Embryonic facial prominence (tissue), 1 donor: ENCODE data around the gene MAGT1.
"Not testable (repeated sequence)": the region's sequence is repeated elsewhere in the genome, so short reads cannot be mapped to it uniquely, and the experiment has no call there.

Experiments
- DNase-seq: peaks from one replicate; pipeline ENCODE4 v3.0.0-alpha.2; 2016; ENCODE audit errors: extremely low spot score

MAGT1 gene

DNA sequence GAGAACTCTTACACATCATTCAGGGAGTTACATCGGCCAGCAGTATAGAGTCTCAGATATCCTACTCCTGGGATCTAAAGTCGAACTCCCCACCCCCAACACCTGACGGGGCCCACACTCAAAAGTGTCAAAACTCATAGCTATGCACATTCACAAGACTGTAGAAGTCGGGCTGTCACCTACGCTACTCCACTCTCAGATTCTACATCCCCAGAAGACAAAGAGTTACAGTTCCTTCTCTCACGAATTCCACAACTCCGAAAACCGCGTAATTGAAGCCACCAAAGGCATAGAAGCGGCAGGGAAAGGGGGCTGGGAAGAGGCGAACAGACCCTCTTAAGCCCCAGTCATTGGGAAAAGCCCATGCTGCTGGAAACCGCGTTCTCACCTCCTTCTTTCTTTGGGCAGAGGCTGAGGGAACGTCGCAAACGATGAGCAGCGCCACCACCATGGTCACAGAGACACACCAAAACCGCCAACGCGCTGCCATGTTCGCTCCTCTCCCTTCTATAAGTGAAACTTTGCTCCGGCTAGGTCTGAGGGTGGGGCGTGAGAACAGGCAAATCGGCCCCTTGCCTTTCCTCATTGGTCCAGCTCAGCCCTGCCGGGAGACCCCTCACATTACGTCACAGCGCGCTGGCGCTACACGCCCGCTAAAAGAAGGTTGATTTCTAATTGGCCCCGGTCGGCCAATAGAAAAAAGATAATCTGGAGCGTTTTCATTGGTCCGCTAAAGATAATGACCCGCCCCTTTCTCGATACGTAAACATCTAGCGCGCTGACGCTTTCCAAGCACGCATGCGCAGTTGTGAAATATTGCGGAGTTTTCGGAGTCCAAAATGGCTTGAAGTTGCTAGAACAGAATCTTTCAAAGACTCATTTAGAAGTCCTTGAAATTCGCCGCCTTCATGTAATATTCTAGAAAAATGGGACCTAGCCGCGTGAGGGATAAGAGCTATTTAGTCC, at the start of gene MAGT1:
Gene MAGT1 (minus strand): TSS at position 515 of the 966 bp plus-strand sequence. CDS start 25 bp downstream, at position 490.
- peak; percentile 91 for DNase-seq

DNA sequence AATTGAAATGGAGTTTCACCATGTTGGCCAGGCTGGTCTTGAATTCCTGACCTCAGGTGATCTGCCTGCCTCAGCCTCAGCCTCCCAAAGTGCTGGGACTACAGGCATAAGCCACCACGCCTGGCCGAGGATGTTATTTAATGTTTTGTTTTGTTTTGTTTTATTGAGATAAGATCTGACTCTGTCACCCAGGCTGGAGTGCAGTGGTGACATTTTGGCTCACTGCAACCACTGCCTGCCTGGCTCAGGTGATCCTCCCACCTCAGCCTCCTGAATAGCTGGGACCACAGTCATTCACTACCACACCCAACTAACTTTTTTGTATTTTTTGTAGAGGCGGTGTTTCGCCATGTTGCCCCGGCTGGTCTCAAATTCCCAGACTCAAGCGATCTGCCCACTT, 49.8 kb upstream of the MAGT1 start:
- not testable (repeated sequence) for DNase-seq

DNA sequence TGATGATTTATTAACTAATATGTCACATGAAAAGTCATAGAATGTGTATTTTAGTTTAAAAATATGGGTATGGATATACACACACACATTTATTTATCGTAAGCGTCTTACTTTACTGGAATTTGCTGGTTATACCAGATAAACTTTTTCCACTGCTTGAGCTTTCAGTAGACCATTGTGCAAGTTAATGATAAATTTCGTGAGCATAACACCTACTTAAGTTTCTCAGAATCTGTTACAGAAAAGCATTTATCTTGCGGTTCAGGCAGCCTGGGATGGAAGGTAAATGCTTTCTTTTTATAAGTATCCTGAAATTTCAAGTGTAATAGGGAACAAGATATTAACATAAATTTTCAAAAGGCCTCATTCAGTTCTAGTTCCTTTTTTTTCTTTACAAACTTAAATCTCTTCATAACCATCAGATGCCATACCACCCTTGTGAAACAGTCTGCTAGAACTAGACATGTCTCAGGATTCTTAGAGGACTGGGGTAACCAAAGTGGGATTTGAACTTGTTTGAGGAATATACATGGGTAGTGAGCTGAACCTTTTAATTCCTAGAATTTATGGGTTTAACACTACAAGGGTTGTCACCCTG, 42.9 kb upstream of the MAGT1 start:
- DNase-seq, result no peak

DNA sequence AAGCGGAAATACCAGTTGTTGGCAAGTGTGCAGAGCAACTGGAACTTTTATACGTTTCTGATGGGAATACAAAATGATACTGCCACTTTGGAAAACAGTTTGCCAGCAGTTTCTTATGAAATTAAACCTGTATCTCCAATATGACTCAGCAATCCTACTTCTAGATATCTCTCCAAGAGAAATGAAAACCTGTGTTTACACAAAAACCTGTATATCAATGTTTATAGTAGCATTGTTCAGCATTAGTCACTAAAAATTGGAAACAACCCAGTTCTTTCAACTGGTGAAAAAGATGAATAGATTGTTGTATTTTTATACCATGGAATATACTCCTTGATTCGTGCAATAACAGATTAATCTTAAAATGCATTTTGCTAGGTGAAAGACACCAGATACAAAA, 42.1 kb upstream of the MAGT1 start:
- no peak for DNase-seq

DNA sequence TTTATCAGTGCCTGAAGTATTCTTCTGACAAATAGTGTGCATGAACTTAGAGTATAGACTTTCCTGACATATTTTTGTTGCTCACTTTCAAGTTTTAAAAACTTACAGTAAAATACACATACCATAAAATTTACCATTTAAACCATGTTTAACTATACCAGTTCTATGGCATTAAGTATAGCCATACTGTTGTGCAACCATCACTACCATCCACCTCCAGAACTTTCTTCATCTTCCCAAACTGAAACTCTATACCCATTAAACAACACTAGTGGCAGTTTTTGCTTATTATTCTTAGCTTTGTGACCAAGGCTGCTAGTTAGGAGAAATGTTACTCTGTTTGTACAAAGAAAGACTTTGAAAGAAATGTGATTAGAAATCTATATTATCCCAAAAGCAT, 41.1 kb upstream of the MAGT1 start:
- DNase-seq, result no peak

DNA sequence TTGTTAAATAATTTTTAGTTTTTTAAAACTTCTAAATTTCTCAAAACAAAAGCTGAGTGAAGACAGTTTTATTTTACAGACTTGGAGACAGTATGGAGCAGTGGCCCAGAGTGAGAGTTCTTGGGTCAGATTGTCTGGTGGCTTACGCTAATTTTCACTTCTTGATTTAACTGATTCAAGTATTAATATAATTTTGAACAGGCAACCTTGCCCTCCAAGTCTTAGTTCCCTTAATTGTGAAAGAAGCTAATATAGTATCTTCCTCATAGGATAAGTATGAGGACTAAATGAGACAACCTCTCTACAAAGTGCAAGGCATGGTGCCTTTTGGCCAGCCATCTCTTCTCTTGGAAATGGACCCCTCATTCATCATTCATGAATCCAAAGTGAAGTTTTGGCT, 40.7 kb upstream of the MAGT1 start:
- no peak for DNase-seq

DNA sequence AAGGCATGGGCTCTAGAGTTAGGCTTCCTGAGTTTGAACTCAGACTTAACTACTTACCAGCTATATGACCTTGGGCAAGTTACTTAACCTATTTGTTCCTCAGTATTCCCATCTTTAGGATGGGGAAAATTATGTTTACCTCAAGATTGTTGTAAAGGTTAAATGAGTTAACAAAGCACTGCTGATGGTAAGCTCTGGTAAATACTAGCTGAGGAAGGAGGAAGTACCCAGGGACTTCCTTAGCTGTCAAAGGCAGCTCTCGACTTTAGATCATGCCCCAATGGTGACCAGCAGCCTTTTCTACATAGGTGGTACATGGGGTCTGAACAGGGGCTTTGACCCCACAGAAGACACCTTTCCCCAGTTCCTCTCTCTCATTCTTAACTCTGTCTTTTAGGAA, 35.3 kb upstream of the MAGT1 start:
- no peak for DNase-seq

DNA sequence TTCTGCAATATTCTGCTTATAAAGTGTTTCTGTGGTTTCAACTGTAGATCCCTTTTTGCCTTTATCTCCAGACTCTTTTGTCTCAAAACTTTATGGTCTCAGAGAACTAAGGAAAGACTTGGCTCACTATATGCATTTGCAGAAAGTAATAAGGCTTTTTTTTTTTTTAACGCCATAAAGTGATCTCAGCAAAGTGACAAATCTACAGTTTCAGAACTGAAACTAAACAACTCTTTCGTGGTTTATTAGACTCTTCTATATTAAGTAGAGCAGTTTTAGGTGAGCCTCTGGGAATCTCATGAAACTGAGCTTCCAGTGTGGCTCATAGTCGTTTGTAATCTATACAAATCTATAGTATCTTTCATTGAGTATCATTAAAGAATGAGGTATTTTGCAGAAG, 30.5 kb upstream of the MAGT1 start:
- no peak for DNase-seq

DNA sequence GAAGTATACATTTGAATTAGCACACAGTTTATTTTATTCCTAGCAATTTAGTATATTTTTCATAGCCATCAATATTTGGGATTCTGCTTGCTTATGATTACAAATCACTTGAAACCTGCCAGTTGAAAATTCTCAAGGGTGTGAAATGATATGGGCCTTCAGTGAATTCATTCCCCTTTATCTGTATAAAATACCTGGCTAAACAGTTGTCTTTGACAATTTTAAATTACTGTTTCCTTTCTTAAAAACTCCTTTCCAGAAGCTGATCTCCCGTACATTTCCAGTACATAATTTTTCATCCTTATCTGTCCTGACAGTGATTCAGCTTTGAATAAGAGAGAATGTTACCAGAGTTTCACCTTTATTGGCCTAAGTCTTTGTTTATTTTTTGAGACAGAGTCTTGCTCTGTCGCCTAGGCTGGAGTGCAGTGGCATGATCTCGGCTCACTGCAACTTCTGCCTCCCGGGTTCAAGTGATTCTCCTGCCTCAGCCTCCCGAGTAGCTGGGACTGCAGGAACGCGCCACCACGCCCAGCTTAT, 29.2 kb upstream of the MAGT1 start:
- no peak for DNase-seq

DNA sequence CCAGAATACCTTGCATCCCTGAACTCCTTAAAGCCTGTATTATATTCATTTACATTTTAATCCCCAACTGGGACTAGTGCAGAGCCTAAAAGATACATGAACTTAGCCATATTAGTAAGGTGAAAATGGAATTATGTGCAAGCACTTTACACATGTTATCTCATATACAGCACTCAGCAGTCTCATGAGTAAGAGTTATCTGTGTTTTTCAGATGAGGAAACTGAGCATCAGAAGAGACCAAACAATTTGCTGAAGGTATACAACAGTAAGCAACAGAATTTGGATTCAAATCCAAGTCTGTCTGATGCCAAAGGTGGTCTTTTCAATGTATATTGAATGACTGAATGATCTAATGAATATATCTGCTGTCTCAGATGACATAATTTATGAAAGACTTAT, 27.6 kb upstream of the MAGT1 start:
- DNase-seq, result no peak

DNA sequence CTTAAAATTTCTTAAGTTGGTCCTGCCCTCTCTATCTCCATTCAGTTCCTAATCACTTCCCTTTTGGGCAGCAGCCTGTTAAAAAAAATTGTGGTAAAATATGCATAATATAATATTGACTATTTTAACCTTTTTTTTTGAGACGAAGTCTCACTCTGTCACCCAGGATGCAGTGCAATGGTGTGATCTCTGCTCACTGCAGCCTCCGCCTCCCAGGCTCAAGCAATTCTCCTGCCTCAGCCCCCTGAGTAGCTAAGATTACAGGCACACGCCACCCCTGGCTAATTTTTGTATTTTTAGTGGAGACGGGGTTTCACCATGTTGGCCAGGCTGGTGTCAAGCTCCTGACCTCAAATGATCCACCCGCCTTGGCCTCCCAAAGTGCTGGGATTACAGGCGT, 24.1 kb upstream of the MAGT1 start:
- not testable (repeated sequence) for DNase-seq

DNA sequence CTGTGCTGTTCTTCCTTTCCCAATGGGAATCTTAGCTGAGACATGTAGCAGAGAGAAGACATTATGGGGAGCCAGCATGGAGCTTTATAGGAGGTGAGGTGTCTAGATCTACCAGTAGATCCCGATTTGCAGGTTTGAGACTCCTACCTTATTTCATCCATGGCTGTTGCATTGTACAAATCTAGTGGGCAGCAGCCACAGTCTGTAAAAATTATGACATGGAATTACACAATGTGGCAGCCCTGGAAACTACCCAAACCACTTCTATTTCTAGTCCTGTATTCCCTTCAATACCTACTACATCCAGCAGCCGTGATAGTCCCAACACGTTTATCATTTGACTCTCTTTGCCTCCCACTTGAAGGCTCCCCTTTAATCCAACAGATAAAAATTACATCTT, 23.3 kb upstream of the MAGT1 start:
- no peak for DNase-seq

DNA sequence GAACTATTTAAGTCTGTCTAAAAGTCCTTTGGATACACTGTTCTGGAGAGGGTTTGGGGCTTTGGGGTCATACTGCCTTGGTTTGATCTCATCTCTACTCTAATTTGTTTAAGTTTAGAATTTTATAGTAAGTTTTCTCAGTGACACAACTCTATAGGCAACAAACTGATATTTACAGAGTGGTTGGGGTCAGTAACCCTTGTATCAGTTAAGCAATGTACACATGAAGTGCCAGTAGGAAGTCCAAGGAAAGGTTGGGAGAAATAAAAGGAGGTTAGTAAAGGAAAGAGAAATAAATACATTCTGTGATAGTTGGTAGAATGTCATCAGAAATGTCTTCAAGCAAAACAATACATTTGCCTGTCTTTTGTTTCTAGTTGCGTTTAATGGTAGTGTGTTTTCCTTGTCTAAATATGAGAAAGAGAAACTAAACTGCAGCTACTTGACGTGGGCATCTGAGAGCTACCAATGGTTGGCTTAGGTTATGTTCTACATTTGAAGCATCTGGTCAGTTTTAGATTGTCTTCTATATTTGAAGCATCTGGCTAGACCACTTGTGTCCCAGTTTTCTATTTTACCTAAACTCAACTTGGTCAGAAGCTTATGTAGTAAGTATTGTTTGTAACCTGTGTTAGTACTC, 22.2 kb upstream of the MAGT1 start:
- no peak for DNase-seq

DNA sequence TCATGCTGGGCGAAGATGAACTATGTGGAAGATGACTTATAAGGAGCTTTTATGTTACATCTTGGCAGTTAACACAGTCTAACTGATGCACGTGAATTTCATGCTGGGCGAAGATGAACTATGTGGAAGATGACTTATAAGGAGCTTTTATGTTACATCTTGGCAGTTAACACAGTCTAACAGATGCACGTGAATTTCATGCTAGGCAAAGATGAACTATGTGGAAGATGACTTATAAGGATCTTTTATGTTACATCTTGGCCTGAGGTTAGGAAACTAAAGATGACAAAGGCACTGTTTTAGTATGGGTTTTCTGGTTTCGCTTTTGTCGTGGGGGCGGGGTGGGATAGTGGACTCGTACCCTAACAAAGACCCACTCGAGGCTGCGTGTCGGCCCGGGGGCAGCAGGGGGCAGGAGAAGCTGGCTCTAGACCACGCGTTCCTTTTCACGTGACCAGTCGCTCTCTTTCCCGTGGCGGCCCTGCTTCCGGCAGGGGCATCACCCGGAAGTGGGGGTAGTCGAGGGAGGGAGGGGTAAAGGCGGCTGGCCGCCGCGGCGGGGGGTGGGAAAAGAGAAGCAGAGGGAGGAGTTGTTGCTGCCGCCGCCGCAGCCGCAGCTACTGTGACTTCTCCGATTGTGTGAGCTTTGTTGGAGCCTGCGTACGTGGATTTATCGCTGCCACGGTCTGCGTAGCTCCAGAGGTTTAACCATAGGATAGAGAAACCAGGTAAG, 15.0 kb upstream of the MAGT1 start, which contains the start of gene ATP7A:
Gene ATP7A (plus strand): TSS at position 586 of the 733 bp plus-strand sequence. CDS start 60,949 bp downstream, outside the sequence.
- DNase-seq, result peak; percentile 66

DNA sequence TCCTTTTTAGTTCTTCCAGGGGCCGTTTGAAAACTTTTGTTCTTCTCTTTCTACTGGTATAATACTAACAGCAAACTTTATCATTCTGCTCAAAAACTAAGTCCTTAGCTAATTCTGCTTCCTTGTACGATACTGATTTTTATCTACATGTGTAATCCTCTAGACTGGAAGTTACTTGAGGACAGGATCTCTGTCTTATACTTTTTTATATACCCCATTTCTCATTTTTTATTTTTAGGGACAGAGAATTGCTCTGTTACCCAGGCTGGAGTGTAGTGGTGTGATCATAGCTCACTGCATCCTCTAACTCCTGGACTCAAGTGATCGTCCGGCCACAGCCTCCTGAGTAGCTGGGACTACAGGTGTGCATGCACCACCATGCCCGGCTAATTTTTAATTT, 6.3 kb upstream of the MAGT1 start:
- DNase-seq, result no peak

DNA sequence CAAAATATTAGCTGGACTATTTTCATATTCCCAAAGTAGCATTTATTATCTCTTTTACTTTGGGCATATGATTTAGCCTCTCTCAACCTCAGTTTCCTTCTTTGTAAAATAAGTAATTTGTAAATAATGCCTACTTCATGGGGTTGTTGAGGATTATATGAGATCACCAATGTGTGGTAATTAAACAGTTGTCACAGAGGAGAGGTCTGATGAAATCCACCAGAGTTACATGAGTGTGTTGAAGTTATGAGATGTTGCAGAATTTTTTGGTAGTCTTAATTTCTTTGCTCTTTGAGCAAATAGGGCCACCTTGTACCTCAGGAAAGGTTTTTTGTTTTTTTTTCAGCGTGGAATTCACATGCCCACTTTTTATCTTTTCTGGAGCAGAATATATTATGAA, 5.5 kb upstream of the MAGT1 start:
- DNase-seq, result no peak

DNA sequence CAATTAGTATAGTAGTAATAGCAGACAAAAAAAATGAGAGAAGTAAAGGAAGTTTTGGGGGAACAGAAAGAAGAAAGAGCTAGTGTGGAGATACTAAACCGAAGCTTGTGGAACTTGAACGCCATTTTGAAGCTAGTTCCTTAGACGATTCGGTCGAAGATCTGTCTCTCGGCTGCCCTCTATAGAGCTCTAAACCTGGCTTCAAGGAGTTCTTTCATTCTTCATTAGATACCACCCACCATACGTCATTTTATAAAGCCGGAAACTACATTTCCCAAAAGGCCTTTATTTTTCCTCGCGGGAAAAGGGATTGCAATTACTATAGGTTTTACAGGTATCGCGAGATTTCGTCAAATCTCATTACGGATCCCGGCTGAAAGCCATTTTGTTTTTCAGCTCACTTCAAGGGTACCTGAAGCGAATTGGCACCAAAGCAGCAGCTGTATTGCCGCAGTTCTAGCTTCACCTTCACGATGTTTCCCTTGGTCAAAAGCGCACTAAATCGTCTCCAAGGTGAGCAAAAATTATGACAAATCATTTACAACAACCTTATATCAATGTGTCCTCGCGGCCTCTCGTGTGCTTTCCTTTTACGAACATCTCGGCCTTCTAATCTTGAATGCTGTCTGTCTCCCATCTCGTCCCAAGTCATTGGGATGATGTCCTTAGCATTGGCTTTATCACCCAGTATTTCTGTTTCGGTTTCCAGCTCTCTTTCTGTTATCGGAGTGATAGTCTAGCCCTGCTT, 4.0 kb upstream of the MAGT1 start, which contains the start of gene COX7B:
Gene COX7B (plus strand): TSS at position 388 of the 748 bp plus-strand sequence. CDS start 86 bp downstream, at position 474.
- DNase-seq, result peak; percentile 90

DNA sequence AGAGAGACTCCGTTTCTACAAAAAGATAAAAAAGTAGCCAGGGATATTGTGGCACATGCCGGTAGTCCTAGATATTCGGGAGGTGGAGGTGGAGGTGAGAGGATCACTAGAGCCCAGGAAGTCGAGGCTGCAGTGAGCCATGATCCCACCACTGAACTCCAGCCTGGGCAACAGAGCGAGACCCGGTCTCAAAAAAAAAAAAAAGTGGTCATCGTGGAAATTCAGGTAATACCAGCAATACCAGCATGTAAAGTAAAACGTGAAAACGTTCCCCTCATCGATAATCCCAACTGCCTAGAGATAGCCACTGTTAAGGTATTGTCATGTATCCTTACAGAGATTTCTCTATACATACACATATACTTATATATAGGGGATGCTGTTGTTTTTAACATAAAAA, 1.5 kb downstream of the MAGT1 start:
- no peak for DNase-seq

DNA sequence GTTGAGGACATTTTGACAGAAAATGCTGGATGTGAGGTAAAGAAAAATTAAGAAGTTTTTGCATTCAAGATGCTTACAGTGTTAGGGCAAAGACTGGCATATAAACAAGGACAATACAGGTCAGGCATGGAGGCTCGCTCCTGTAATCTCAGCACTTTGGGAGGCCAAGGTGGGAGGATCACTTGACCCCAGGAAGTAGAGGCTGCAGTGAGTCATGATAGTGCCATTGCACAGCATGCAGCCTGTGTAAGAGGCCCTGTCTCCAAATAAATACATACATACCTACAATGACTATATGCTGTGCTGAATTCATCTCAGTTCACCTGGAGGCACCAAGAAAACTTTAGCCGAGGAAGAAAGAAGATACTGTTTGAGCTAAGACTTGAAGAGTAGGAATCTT, 2.3 kb downstream of the MAGT1 start:
- no peak for DNase-seq

DNA sequence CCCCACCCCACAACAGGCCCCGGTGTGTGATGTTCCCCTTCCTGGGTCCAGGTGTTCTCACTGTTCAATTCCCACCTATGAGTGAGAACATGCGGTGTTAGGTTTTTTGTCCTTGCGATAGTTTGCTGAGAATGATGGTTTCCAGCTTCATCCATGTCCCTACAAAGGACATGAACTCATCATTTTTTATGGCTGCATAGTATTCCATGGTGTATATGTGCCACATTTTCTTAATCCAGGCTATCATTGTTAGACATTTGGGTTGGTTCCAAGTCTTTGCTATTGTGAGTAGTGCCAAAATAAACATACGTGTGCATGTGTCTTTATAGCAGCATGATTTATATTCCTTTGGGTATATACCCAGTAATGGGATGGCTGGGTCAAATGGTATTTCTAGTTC, 13.8 kb downstream of the MAGT1 start:
- DNase-seq, result not testable (repeated sequence)

DNA sequence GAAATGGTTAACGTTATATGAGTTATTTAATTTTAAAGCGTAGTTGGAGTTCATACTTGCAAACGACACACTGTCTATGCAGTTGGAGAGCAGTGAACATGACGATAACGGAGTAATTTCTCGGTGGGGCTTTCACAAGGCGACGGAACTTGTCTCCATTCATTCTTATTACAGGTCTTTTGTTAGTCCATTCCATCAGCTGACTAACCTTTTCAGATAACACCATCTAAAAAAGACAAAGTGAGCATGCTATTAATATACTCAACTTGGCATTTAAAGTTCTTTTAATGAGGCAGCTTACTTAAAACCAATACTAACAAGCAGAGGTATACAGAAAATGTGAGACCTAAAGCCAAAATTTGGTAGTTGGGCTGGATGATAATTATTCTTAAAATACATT, 19.9 kb downstream of the MAGT1 start:
- no peak for DNase-seq
